WTC11 (cell line): Measurements from ENCODE around the gene PTEN. TPM values are rescaled to one million over a fixed set of nuclear protein-coding genes. Genes with fewer than 3 reads are reported as not detected.

ENCODE experiments used
- ATAC-seq: fragments of 200-7000 bp; cut with Tn5 transposase; 2 replicates; pipeline ENCODE4 v1.10.0; 2021; ENCODE audit warnings: mild to moderate bottlenecking, moderate library complexity
- CTCF ChIA-PET: fragments of 300-600 bp; sonication (Branson Sonifier 250); formaldehyde crosslinking; loops from one replicate; lab custom pipeline; 2021; ENCODE audit warnings: antibody characterized with exemption; lab: Charles Lee
- POLR2A ChIA-PET: fragments of 350-600 bp; sonication (Branson Sonifier 250); formaldehyde crosslinking; loops from one replicate; lab custom pipeline; 2021; ENCODE audit warnings: antibody characterized with exemption; lab: Charles Lee
- DNase-seq: peaks from one replicate; pipeline ENCODE4 v3.0.0; 2021; ENCODE audit warnings: low spot score
- H3K27ac Mint-ChIP-seq: 2 replicates; pipeline ENCODE4 v1.8.0; 2021; ENCODE audit warnings: mixed read lengths
- H3K27me3 Mint-ChIP-seq: 2 replicates; pipeline ENCODE4 v1.8.0; 2021; ENCODE audit warnings: low read depth, mild to moderate bottlenecking, moderate library complexity, mixed read lengths
- H3K36me3 Mint-ChIP-seq: 2 replicates; pipeline ENCODE4 v1.8.0; 2021; ENCODE audit warnings: mixed read lengths
- H3K4me1 Mint-ChIP-seq: 2 replicates; pipeline ENCODE4 v1.8.0; 2022; ENCODE audit warnings: mixed read lengths
- H3K4me3 Mint-ChIP-seq: 2 replicates; pipeline ENCODE4 v1.8.0; 2021; ENCODE audit warnings: mild to moderate bottlenecking, moderate library complexity, mixed read lengths
- H3K9me3 Mint-ChIP-seq: 2 replicates; pipeline ENCODE4 v1.8.0; 2021; ENCODE audit warnings: mixed read lengths
- CREB1 ChIP-seq: sonication (generic); formaldehyde crosslinking; IDR thresholded peaks from 2 replicates; pipeline ENCODE4 v1.8.0; 2023; ENCODE audit warnings: mild to moderate bottlenecking, missing genetic modification reagents
- ETV6 ChIP-seq: sonication (generic); formaldehyde crosslinking; IDR thresholded peaks from 2 replicates; pipeline ENCODE4 v1.8.1; 2022; ENCODE audit warnings: mild to moderate bottlenecking, missing genetic modification reagents
- FOXP1 ChIP-seq: sonication (generic); formaldehyde crosslinking; IDR thresholded peaks from 2 replicates; pipeline ENCODE4 v1.8.0; 2022; ENCODE audit warnings: missing genetic modification reagents, mild to moderate bottlenecking, moderate library complexity, borderline replicate concordance
- GTF2I ChIP-seq: fragments of 250-450 bp; sonication (Bioruptor Pico); conservative IDR thresholded peaks from 2 replicates; pipeline ENCODE4 v1.4.0; 2021; ENCODE audit warnings: mild to moderate bottlenecking
- MYBL2 ChIP-seq: sonication (generic); formaldehyde crosslinking; IDR thresholded peaks from 2 replicates; pipeline ENCODE4 v1.8.1; 2023; ENCODE audit warnings: mild to moderate bottlenecking, moderate library complexity, missing genetic modification reagents
- NFE2L1 ChIP-seq: sonication (generic); formaldehyde crosslinking; IDR thresholded peaks from 2 replicates; pipeline ENCODE4 v1.8.1; 2023; ENCODE audit warnings: missing genetic modification reagents
- NR1H2 ChIP-seq: sonication (generic); formaldehyde crosslinking; IDR thresholded peaks from 2 replicates; pipeline ENCODE4 v1.9.0; 2021; ENCODE audit warnings: mild to moderate bottlenecking, moderate library complexity, missing genetic modification reagents
- RORB ChIP-seq: fragments of 250-450 bp; sonication (Bioruptor Pico); IDR thresholded peaks from 2 replicates; pipeline ENCODE4 v1.9.0; 2021; ENCODE audit warnings: mild to moderate bottlenecking
- SMAD3 ChIP-seq: sonication (generic); formaldehyde crosslinking; IDR thresholded peaks from 2 replicates; pipeline ENCODE4 v1.8.0; 2022; ENCODE audit warnings: missing genetic modification reagents, mild to moderate bottlenecking, borderline replicate concordance
- ZBTB21 ChIP-seq: sonication (generic); formaldehyde crosslinking; IDR thresholded peaks from 2 replicates; pipeline ENCODE4 v1.8.1; 2023; ENCODE audit warnings: mild to moderate bottlenecking, missing genetic modification reagents, borderline replicate concordance
- ZNF121 ChIP-seq: sonication (generic); formaldehyde crosslinking; IDR thresholded peaks from 2 replicates; pipeline ENCODE4 v1.8.0; 2023; ENCODE audit warnings: missing genetic modification reagents
- ZNF671 ChIP-seq: fragments of 250-450 bp; sonication (Bioruptor Pico); IDR thresholded peaks from 2 replicates; pipeline ENCODE4 v1.8.0; 2021; ENCODE audit warnings: mild to moderate bottlenecking
- total RNA-seq: library from RNA; stranded (reverse); gene quantifications from 3 replicates; pipeline ENCODE4 v1.2.3, GENCODE V29; 2021
- TF ChIP-seq, protein P1 (sequence below): fragments of 250-450 bp; sonication (Bioruptor Pico); IDR thresholded peaks from 2 replicates; pipeline ENCODE4 v1.9.0; 2021; ENCODE audit warnings: mild to moderate bottlenecking
- TF ChIP-seq, protein P2 (sequence below): sonication (generic); formaldehyde crosslinking; conservative IDR thresholded peaks from 2 replicates; pipeline ENCODE4 v1.8.1; 2023; ENCODE audit warnings: mild to moderate bottlenecking, low read depth, missing genetic modification reagents, moderate library complexity
- TF ChIP-seq, protein P3 (sequence below): sonication (generic); formaldehyde crosslinking; IDR thresholded peaks from 2 replicates; pipeline ENCODE4 v1.8.1; 2023; ENCODE audit warnings: mild to moderate bottlenecking, missing genetic modification reagents, moderate library complexity
- TF ChIP-seq, protein P4 (sequence below): sonication (generic); formaldehyde crosslinking; IDR thresholded peaks from 2 replicates; pipeline ENCODE4 v1.8.1; 2022; ENCODE audit warnings: mild to moderate bottlenecking, moderate library complexity, missing genetic modification reagents
- TF ChIP-seq, protein P5 (sequence below): fragments of 250-450 bp; sonication (Bioruptor Pico); IDR thresholded peaks from 2 replicates; pipeline ENCODE4 v1.9.0; 2021; ENCODE audit warnings: mild to moderate bottlenecking, borderline replicate concordance
- TF ChIP-seq, protein P6 (sequence below): sonication (generic); formaldehyde crosslinking; IDR thresholded peaks from 2 replicates; pipeline ENCODE4 v1.8.1; 2022; ENCODE audit warnings: low read depth, missing genetic modification reagents, borderline replicate concordance

The PTEN gene
- total RNA-seq, 1 experiment from 2014 or later: 54.2 TPM

DNA sequence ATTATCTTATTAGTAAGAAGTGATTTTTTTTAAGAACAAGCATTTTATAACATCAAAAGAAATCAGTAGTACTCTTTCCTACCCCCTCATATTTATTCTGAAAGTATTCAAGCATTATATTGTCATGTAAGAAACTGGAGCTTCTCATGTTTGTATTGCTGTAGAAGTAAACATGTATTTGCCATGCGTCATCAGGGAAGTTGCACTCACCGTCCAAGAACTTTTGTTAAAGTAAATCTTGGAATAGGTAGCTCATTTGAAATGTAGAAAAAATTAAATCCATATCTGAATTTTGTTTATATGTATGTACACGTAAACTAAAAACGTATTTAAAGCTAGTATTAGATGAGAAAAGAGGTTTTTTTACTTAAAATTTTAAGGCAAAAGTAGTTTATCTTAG lies 96.8 kb downstream of the PTEN start:
- H3K27me3 Mint-ChIP-seq: no peaks in the 10 kb centered on the region
- peaks cover 4% of the 10 kb centered on the region; the same call in 1 of the 2 replicates for H3K4me1 Mint-ChIP-seq
- H3K4me3 Mint-ChIP-seq: no peak overlapping the region
- POLR2A ChIA-PET: no interaction called here
- peak overlapping the region; percentile 78; the same call in 1 of the 2 replicates for H3K27ac Mint-ChIP-seq
- CTCF ChIA-PET: no interaction called here
- TF ChIP-seq, protein P1, sequence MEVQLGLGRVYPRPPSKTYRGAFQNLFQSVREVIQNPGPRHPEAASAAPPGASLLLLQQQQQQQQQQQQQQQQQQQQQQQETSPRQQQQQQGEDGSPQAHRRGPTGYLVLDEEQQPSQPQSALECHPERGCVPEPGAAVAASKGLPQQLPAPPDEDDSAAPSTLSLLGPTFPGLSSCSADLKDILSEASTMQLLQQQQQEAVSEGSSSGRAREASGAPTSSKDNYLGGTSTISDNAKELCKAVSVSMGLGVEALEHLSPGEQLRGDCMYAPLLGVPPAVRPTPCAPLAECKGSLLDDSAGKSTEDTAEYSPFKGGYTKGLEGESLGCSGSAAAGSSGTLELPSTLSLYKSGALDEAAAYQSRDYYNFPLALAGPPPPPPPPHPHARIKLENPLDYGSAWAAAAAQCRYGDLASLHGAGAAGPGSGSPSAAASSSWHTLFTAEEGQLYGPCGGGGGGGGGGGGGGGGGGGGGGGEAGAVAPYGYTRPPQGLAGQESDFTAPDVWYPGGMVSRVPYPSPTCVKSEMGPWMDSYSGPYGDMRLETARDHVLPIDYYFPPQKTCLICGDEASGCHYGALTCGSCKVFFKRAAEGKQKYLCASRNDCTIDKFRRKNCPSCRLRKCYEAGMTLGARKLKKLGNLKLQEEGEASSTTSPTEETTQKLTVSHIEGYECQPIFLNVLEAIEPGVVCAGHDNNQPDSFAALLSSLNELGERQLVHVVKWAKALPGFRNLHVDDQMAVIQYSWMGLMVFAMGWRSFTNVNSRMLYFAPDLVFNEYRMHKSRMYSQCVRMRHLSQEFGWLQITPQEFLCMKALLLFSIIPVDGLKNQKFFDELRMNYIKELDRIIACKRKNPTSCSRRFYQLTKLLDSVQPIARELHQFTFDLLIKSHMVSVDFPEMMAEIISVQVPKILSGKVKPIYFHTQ (CRISPR knock-in tag): no peak
- TF ChIP-seq ETV6 (CRISPR knock-in tag): no peak
- no peak for TF ChIP-seq MYBL2 (CRISPR knock-in tag)
- TF ChIP-seq NFE2L1 (CRISPR knock-in tag): no peak
- no peak for TF ChIP-seq FOXP1 (CRISPR knock-in tag)
- TF ChIP-seq, protein P2, sequence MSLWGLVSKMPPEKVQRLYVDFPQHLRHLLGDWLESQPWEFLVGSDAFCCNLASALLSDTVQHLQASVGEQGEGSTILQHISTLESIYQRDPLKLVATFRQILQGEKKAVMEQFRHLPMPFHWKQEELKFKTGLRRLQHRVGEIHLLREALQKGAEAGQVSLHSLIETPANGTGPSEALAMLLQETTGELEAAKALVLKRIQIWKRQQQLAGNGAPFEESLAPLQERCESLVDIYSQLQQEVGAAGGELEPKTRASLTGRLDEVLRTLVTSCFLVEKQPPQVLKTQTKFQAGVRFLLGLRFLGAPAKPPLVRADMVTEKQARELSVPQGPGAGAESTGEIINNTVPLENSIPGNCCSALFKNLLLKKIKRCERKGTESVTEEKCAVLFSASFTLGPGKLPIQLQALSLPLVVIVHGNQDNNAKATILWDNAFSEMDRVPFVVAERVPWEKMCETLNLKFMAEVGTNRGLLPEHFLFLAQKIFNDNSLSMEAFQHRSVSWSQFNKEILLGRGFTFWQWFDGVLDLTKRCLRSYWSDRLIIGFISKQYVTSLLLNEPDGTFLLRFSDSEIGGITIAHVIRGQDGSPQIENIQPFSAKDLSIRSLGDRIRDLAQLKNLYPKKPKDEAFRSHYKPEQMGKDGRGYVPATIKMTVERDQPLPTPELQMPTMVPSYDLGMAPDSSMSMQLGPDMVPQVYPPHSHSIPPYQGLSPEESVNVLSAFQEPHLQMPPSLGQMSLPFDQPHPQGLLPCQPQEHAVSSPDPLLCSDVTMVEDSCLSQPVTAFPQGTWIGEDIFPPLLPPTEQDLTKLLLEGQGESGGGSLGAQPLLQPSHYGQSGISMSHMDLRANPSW: no peak
- TF ChIP-seq NR1H2 (CRISPR knock-in tag): no peak
- TF ChIP-seq, protein P3, sequence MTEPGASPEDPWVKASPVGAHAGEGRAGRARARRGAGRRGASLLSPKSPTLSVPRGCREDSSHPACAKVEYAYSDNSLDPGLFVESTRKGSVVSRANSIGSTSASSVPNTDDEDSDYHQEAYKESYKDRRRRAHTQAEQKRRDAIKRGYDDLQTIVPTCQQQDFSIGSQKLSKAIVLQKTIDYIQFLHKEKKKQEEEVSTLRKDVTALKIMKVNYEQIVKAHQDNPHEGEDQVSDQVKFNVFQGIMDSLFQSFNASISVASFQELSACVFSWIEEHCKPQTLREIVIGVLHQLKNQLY (CRISPR knock-in tag): no peak
- TF ChIP-seq ZNF121: no peak
- TF ChIP-seq ZBTB21 (CRISPR knock-in tag): no peak
- no peak for TF ChIP-seq SMAD3 (CRISPR knock-in tag)
- H3K36me3 Mint-ChIP-seq: peaks cover 40% of the 10 kb centered on the region
- no peaks in the 10 kb centered on the region for H3K9me3 Mint-ChIP-seq
- ATAC-seq: no peak
- DNase-seq: no peak

DNA sequence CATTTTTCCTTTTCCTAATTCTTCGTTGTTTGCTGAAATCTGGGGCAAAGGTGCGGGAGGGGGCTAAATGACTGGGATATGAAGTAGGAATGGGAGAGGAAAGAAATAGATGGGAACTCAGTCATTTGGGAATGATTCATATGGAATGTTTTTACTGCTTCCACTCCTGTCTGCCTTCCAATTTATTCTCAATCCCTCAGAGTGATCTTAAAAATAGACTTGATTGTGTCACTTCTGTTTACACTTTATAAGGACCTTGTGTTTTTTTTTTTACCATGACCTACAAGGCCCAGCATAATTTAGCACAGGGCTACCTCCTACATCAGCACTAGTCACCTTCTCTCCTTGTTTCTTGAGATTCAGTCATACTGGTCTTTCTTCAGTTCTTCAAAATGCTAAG lies 97.9 kb downstream of the PTEN start:
- ChIA-PET POLR2A (no interaction called here), CTCF (no interaction called here)
- no peak for DNase-seq
- peaks cover 4% of the 10 kb centered on the region; the same call in 1 of the 2 replicates for H3K4me1 Mint-ChIP-seq
- H3K9me3 Mint-ChIP-seq: no peaks in the 10 kb centered on the region
- H3K27ac Mint-ChIP-seq: no peak overlapping the region
- TF ChIP-seq FOXP1 (CRISPR knock-in tag) (no peak), ZNF671 (no peak), RORB (CRISPR knock-in tag) (no peak), GTF2I (CRISPR knock-in tag) (no peak), CREB1 (no peak)
- TF ChIP-seq, protein P4, sequence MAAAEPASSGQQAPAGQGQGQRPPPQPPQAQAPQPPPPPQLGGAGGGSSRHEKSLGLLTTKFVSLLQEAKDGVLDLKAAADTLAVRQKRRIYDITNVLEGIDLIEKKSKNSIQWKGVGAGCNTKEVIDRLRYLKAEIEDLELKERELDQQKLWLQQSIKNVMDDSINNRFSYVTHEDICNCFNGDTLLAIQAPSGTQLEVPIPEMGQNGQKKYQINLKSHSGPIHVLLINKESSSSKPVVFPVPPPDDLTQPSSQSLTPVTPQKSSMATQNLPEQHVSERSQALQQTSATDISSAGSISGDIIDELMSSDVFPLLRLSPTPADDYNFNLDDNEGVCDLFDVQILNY (CRISPR knock-in tag): no peak
- TF ChIP-seq, protein P5, sequence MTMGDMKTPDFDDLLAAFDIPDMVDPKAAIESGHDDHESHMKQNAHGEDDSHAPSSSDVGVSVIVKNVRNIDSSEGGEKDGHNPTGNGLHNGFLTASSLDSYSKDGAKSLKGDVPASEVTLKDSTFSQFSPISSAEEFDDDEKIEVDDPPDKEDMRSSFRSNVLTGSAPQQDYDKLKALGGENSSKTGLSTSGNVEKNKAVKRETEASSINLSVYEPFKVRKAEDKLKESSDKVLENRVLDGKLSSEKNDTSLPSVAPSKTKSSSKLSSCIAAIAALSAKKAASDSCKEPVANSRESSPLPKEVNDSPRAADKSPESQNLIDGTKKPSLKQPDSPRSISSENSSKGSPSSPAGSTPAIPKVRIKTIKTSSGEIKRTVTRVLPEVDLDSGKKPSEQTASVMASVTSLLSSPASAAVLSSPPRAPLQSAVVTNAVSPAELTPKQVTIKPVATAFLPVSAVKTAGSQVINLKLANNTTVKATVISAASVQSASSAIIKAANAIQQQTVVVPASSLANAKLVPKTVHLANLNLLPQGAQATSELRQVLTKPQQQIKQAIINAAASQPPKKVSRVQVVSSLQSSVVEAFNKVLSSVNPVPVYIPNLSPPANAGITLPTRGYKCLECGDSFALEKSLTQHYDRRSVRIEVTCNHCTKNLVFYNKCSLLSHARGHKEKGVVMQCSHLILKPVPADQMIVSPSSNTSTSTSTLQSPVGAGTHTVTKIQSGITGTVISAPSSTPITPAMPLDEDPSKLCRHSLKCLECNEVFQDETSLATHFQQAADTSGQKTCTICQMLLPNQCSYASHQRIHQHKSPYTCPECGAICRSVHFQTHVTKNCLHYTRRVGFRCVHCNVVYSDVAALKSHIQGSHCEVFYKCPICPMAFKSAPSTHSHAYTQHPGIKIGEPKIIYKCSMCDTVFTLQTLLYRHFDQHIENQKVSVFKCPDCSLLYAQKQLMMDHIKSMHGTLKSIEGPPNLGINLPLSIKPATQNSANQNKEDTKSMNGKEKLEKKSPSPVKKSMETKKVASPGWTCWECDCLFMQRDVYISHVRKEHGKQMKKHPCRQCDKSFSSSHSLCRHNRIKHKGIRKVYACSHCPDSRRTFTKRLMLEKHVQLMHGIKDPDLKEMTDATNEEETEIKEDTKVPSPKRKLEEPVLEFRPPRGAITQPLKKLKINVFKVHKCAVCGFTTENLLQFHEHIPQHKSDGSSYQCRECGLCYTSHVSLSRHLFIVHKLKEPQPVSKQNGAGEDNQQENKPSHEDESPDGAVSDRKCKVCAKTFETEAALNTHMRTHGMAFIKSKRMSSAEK (CRISPR knock-in tag): no peak
- TF ChIP-seq, protein P6, sequence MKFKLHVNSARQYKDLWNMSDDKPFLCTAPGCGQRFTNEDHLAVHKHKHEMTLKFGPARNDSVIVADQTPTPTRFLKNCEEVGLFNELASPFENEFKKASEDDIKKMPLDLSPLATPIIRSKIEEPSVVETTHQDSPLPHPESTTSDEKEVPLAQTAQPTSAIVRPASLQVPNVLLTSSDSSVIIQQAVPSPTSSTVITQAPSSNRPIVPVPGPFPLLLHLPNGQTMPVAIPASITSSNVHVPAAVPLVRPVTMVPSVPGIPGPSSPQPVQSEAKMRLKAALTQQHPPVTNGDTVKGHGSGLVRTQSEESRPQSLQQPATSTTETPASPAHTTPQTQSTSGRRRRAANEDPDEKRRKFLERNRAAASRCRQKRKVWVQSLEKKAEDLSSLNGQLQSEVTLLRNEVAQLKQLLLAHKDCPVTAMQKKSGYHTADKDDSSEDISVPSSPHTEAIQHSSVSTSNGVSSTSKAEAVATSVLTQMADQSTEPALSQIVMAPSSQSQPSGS (CRISPR knock-in tag): no peak
- H3K27me3 Mint-ChIP-seq: no peaks in the 10 kb centered on the region
- H3K4me3 Mint-ChIP-seq: no peak overlapping the region
- ATAC-seq: no peak
- peaks cover 42% of the 10 kb centered on the region for H3K36me3 Mint-ChIP-seq
